ENCODE data around the gene GLYR1. TPM values are rescaled to one million over a fixed set of nuclear protein-coding genes. Genes with fewer than 3 reads are reported as not detected.

GLYR1 gene
- total and polyA plus RNA-seq, 2 of the 4 experiments (the other 2 are of a cell fraction) = 26.0 to 54.2 TPM

- no peak overlapping the region for H4K91ac ChIP-seq (ENCODE audit: insufficient read depth, low read depth, low read length)
- no peaks in the 10 kb centered on the region for H3K4me1 ChIP-seq (ENCODE audit: control insufficient read depth, insufficient read depth, low read length)
- TF ChIP-seq MXI1 (IDR thresholded peaks at IDR 0.05; ENCODE audit: borderline replicate concordance, low read depth, low read length) = no peak
- TF ChIP-seq RAD21 (IDR thresholded peaks at IDR 0.05; ENCODE audit: low read length) = no peak
- no peak for TF ChIP-seq RFX5 (IDR thresholded peaks at IDR 0.05; ENCODE audit: low read depth, low read length)
- TF ChIP-seq NFE2L2 (IDR thresholded peaks at IDR 0.05; ENCODE audit: low read depth, low read length) = no peak
- no peak for TF ChIP-seq CTCF (conservative IDR thresholded peaks at IDR 0.05; ENCODE audit: low read depth, low read length)
- TF ChIP-seq POLR2A (IDR thresholded peaks at IDR 0.05; ENCODE audit: low read depth, low read length) = no peak
- TF ChIP-seq ELK1 (IDR thresholded peaks at IDR 0.05; ENCODE audit: borderline replicate concordance, low read depth, low read length) = no peak
- TF ChIP-seq BHLHE40 (IDR thresholded peaks at IDR 0.05; ENCODE audit: low read depth, low read length) = no peak
- TF ChIP-seq FOS (IDR thresholded peaks at IDR 0.05; ENCODE audit: low read depth, low read length) = no peak
- no peak for TF ChIP-seq RCOR1 (IDR thresholded peaks at IDR 0.05; ENCODE audit: insufficient replicate concordance, low read length)
- TF ChIP-seq SMC3 (IDR thresholded peaks at IDR 0.05; ENCODE audit: low read depth, low read length) = no peak
- TF ChIP-seq MAZ (IDR thresholded peaks at IDR 0.05; ENCODE audit: borderline replicate concordance, low read depth, low read length) = no peak
- TF ChIP-seq USF2 (IDR thresholded peaks at IDR 0.05; ENCODE audit: low read depth, low read length) = no peak
- TF ChIP-seq CHD1 (IDR thresholded peaks at IDR 0.05; ENCODE audit: low read depth, low read length) = no peak
- TF ChIP-seq CEBPB (IDR thresholded peaks at IDR 0.05; ENCODE audit: low read depth, low read length) = no peak
- no peak for TF ChIP-seq MAFK (IDR thresholded peaks at IDR 0.05; ENCODE audit: low read depth, low read length)
- H3K9me3 ChIP-seq (ENCODE audit: control insufficient read depth, insufficient read depth, low read length) = no peaks in the 10 kb centered on the region
- no peak overlapping the region for H3K14ac ChIP-seq (replicated peaks; ENCODE audit: low read depth, low read length)
- no peak overlapping the region for H3K27ac ChIP-seq (ENCODE audit: insufficient read depth, low read length)
- no peak overlapping the region for H2AK5ac ChIP-seq (ENCODE audit: low read depth, low read length)
- H2BK20ac ChIP-seq (ENCODE audit: low read depth, low read length) = no peak overlapping the region
- H3K36me3 ChIP-seq (ENCODE audit: control insufficient read depth, insufficient read depth, low read length) = peaks cover 71% of the 10 kb centered on the region
- in situ Hi-C loops (cut with MboI; ENCODE audit: low sequenced_read_pairs) (no loop called here), intact Hi-C loops (cut with micrococcal nuclease) (no loop called here), dilution Hi-C loops (cut with HindIII; ENCODE audit: low sequenced_read_pairs, unreplicated experiment) (no loop called here)
- ATAC-seq (ENCODE audit: low read depth) (no peak), DNase-seq (no peak)
- WGBS, 2 experiments (ENCODE audit: extremely low coverage in 2 of 2, insufficient read length in 1 of 2) = 100% methylated on average over 6 of the region's 11 CpGs; no CpG with 5 or more reads in 1 of the 2 experiments
- ChIA-PET POLR2A (ENCODE audit: unreplicated experiment) (no interaction called here), CTCF (no interaction called here)
- H3K56ac ChIP-seq (ENCODE audit: extremely low read depth, insufficient read depth, low read length) = no peak overlapping the region
- H3K23ac ChIP-seq (ENCODE audit: low read depth, low read length) = no peak overlapping the region
- no peak overlapping the region for H2BK120ac ChIP-seq (ENCODE audit: low read depth, low read length)
- BruUV-seq (replicated peaks) = no TSS peak
- H4K8ac ChIP-seq (ENCODE audit: low read depth in 2 of 2, low read length in 2 of 2) = no peak overlapping the region
- no peak overlapping the region for H2BK15ac ChIP-seq (ENCODE audit: low read depth, low read length)
- no peak overlapping the region for H3K4ac ChIP-seq (ENCODE audit: low read depth, low read length)
- H3K18ac ChIP-seq (ENCODE audit: low read depth, low read length) = no peak overlapping the region
- H3K79me1 ChIP-seq (ENCODE audit: low read depth in 1 of 2, low read length in 2 of 2) = peaks cover 34 to 37% of the 10 kb centered on the region in 2 experiments
- H3K4me2 ChIP-seq (ENCODE audit: low read depth, low read length) = no peak overlapping the region
- H4K5ac ChIP-seq (ENCODE audit: low read depth, low read length) = no peak overlapping the region
- no peak overlapping the region for H2BK5ac ChIP-seq (ENCODE audit: low read depth, low read length, poor library complexity, severe bottlenecking)
- H3K9ac ChIP-seq (ENCODE audit: low read depth, low read length) = no peak overlapping the region
- no peak overlapping the region for H2AK9ac ChIP-seq (replicated peaks; ENCODE audit: low read depth, low read length, poor library complexity)
- peaks cover 28% of the 10 kb centered on the region; the same call in 1 of the 2 replicates for H4K20me1 ChIP-seq (ENCODE audit: insufficient read depth, low read length)
- no peak overlapping the region for H2AFZ ChIP-seq (replicated peaks; ENCODE audit: low read length, poor library complexity)
- no peaks in the 10 kb centered on the region for H3K9me1 ChIP-seq (ENCODE audit: insufficient read depth, low read length)
- no peaks in the 10 kb centered on the region for H3K27me3 ChIP-seq (ENCODE audit: control insufficient read depth, insufficient read depth, low read length)
- H3K4me3 ChIP-seq (ENCODE audit: insufficient read depth, low read depth, low read length) = no peak overlapping the region
Measured at GRCh38 chr16:4828567-4829321, 18.3 kb downstream of the GLYR1 start.
